Muscle of leg (tissue), 11 donors: Measurements from ENCODE around the gene SLC5A8. TPM values are rescaled to one million over a fixed set of nuclear protein-coding genes. Genes with fewer than 3 reads are reported as not detected.

Source experiments
- DNase-seq: peaks from one replicate; pipeline ENCODE4 v3.0.0; 2013
- H3K27ac ChIP-seq: one replicate; pipeline ENCODE4 v1.5.1; 2013; ENCODE audit warnings: mild to moderate bottlenecking, low read length, control low read depth
- H3K27me3 ChIP-seq: one replicate; pipeline ENCODE4 v1.6.1; 2013; ENCODE audit warnings: low read length; ENCODE audit not compliant: control insufficient read depth, insufficient read depth
- H3K36me3 ChIP-seq: one replicate; pipeline ENCODE4 v1.6.1; 2013; ENCODE audit warnings: low read length; ENCODE audit not compliant: control insufficient read depth, insufficient read depth
- H3K4me1 ChIP-seq: one replicate; pipeline ENCODE4 v1.6.1; 2013; ENCODE audit warnings: low read length; ENCODE audit not compliant: control insufficient read depth, insufficient read depth
- H3K4me3 ChIP-seq: one replicate; pipeline ENCODE4 v1.5.1; 2013; ENCODE audit warnings: low read length, control low read depth
- H3K9me3 ChIP-seq: replicated peaks from 2 replicates; pipeline ENCODE4 v1.6.1; 2013; ENCODE audit warnings: low read depth, low read length; ENCODE audit not compliant: control insufficient read depth
- WGBS: methylation state at CpG from one replicate; pipeline ENCODE4 v1.1.5; 2013; ENCODE audit warnings: missing lambda C conversion rate; ENCODE audit not compliant: insufficient coverage; 5-methylcytosine and 5-hydroxymethylcytosine counted together
- polyA plus RNA-seq, 8 donors: library from polyadenylated mRNA; unstranded; fragments of 120-200 nt; gene quantifications; one replicate each; pipeline versions ENCODE4 v1.2.1 to v1.2.3, GENCODE V29; 2013; ENCODE audit warnings: inconsistent platforms in 1 of 8, low replicate concordance in 1 of 8; ENCODE audit not compliant: insufficient read length in 8 of 8, insufficient read depth in 1 of 8
- total RNA-seq: library from RNA; stranded (reverse); fragments of 120-200 nt; gene quantifications from one replicate; pipeline ENCODE4 v1.2.4, GENCODE V29; 2013

SLC5A8 gene
- total and polyA plus RNA-seq, 9 donors: 0.02 to 0.05 (median 0.04) TPM; not detected in 6

DNA sequence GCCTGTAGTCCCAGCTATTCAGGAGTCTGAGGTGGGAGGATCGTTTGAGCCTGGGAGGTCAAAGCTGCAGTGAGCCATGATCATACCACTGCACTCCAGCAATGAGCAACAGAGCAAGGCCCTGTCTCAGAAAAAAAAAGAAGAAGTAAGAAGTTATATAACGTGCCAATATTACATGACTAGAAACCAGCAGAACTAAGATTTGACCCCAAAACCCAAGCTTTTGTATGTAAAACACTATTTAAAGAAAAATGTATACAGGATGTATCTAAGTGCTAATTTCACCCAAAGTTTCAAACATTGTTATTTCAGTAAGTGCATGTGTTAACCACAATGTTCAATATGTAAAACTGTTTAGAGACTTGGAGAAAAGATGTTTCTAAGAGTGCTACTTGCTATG, 94.7 kb downstream of the SLC5A8 start:
- WGBS: no CpG with 5 or more reads among the region's 2 CpGs
- no peak overlapping the region for H3K27ac ChIP-seq
- no peak overlapping the region for H3K4me3 ChIP-seq
- H3K9me3 ChIP-seq: no peaks in the 10 kb centered on the region
- H3K27me3 ChIP-seq: no peaks in the 10 kb centered on the region
- no peak for DNase-seq
- no peaks in the 10 kb centered on the region for H3K4me1 ChIP-seq
- H3K36me3 ChIP-seq: no peaks in the 10 kb centered on the region

- no CpG with 5 or more reads among the region's 2 CpGs for WGBS
- Histone ChIP-seq H3K27me3 (no peaks in the 10 kb centered on the region), H3K4me1 (no peaks in the 10 kb centered on the region), H3K36me3 (no peaks in the 10 kb centered on the region), H3K27ac (no peak overlapping the region), H3K4me3 (no peak overlapping the region), H3K9me3 (no peaks in the 10 kb centered on the region)
- no peak for DNase-seq
These were observed 98.6 kb downstream of the SLC5A8 start for GRCh38 chr12:101111441-101111840.

DNA sequence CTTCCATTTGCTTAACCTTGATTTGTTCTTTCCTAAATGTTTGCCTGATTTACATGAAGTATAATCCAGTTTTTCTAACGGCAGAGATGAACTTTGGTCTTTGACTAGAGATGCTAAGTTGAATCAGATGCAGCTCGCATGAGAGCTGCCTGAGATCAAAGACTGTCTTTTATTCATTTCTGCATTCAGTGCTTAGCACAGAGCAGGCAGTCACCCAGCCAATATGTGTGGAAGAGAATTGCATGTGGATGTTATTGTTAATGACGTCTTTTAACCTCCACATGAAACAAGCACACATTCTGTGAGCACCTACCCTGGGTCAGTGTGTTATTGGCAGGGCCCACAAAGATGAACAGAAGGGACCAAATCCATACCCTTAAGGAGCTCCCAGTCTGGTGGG, 99.2 kb downstream of the SLC5A8 start:
- DNase-seq: no peak
- no peaks in the 10 kb centered on the region for H3K36me3 ChIP-seq
- H3K4me1 ChIP-seq: no peaks in the 10 kb centered on the region
- H3K27ac ChIP-seq: no peak overlapping the region
- H3K4me3 ChIP-seq: no peak overlapping the region
- H3K9me3 ChIP-seq: no peaks in the 10 kb centered on the region
- H3K27me3 ChIP-seq: no peaks in the 10 kb centered on the region
- no CpG with 5 or more reads among the region's 3 CpGs for WGBS

GRCh38 chr12:101108130-101108529, 101.9 kb downstream of the SLC5A8 start:
- no peaks in the 10 kb centered on the region for H3K36me3 ChIP-seq
- no peaks in the 10 kb centered on the region for H3K27me3 ChIP-seq
- H3K9me3 ChIP-seq: peaks cover 2% of the 10 kb centered on the region
- DNase-seq: no peak
- H3K4me3 ChIP-seq: no peak overlapping the region
- WGBS: 85% methylated on average over 3 of the region's 5 CpGs
- no peaks in the 10 kb centered on the region for H3K4me1 ChIP-seq
- H3K27ac ChIP-seq: no peak overlapping the region

GRCh38 chr12:101107032-101107763, 102.8 kb downstream of the SLC5A8 start:
- H3K4me1 ChIP-seq: no peaks in the 10 kb centered on the region
- peaks cover 2% of the 10 kb centered on the region for H3K9me3 ChIP-seq
- H3K27ac ChIP-seq: no peak overlapping the region
- H3K4me3 ChIP-seq: no peak overlapping the region
- WGBS: 83% methylated on average over 3 of the region's 4 CpGs
- DNase-seq: no peak
- H3K36me3 ChIP-seq: no peaks in the 10 kb centered on the region
- no peaks in the 10 kb centered on the region for H3K27me3 ChIP-seq

Other genes with a start within 250 kb of the SLC5A8 start
- gene UTP20, start 69.9 kb upstream of the SLC5A8 start, total RNA-seq: 14.8 TPM
- gene UTP20, start 69.9 kb upstream of the SLC5A8 start, polyA plus RNA-seq: 10 to 100 TPM in 6 of 8 donors, 1 to 10 TPM in 2; 6.8 to 13.7 (median 11.8) TPM
- 90.5 TPM for gene ARL1, start 197.5 kb upstream of the SLC5A8 start, total RNA-seq
- 100 to 1,000 TPM in 1 of 8 donors, 10 to 100 TPM in 7; 65.3 to 101 (median 77.0) TPM for gene ARL1, start 197.5 kb upstream of the SLC5A8 start, polyA plus RNA-seq